GM21576 (cell line): ENCODE data around the gene ARHGAP27.
"Not testable (repeated sequence)": the region's sequence is repeated elsewhere in the genome, so short reads cannot be mapped to it uniquely, and the experiment has no call there.

ENCODE experiments used
- ATAC-seq: cut with Tn5 transposase; IDR thresholded peaks from one replicate; pipeline ENCODE4 v1.9.1; 2021; ENCODE audit warnings: mild to moderate bottlenecking, moderate library complexity; ENCODE audit not compliant: unreplicated experiment

The ARHGAP27 gene

DNA sequence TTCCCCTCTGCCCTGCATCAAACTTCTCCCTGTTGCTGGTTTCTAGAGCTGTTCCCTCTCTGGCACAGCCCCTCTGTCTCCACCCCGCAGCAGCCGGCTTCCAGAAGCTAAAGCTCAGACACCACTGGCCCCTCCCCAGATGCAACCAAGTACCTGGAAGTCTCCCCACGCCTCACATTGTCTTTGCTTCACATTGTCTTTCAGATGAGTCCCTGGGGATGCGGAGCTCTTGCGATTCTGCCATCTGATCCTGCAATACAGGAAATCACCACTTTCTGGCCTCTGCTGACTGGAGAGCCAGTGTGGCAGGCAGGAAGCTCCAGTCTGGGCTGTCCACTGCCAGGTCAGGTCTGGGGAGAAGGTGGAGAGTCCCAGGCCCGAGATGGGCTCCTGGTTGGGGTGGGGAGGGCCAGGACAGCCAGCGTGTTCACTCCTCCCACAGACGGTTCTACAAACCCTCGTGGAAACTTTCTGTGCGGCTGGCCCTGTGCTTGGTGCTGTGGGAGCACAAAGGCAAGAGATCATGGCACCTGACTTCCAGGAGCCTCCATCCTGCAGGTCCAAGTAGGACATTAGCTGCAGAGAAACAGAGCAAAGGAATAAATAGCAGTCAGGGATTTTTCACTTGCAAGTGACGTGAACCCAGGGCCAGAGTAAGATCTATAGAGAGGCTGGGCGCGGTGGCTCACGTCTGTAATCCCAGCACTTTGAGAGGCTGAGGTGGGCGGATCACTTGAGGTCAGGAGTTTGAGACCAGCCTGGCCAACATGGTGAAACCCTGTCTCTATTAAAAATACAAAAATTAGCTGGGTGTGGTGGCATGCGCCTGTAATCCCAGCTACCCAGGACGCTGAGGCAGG is 67.9 kb downstream of the ARHGAP27 start:
- ATAC-seq: no peak

DNA sequence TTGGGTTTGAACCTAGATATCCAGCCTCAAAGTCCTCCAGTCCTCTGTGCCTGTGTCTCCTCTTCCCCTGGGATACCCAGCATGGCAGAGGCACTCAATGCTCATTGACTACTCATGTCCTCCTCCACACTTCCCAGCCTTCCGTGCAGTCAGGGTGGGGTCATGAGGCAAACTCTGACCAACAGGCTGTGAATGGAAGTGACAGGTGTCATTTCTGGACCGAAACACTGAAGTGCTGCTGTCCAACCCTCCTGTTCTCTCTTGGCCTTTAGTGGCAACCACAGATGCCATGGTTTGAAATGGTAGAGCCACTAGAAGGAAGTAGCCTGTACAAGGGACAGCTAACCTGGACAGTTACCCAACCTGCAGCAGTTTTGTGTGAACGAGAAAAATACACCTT is 69.2 kb downstream of the ARHGAP27 start:
- ATAC-seq: no peak

DNA sequence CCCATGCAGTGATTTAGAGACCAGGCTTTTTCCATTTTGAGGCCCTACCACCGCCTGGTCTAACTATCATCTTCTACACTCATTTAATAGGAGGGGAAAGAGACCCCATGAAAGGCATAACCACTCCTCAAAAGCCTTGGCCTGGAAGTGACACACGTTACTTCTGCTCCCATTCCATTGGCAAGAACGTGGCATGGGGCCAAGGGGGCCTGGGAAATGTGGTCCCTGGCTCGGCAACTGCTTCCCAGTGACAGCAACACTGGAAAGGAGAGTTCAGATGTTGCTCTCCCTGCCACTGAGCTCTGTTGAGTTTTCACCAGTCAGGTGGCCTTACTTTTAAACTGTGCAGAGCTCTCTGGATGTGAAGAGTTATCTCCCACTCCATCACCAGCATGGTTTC is 70.7 kb downstream of the ARHGAP27 start:
- ATAC-seq: no peak

GRCh38 chr17:45361451-45361850 is 71.2 kb downstream of the ARHGAP27 start:
- no peak for ATAC-seq

DNA sequence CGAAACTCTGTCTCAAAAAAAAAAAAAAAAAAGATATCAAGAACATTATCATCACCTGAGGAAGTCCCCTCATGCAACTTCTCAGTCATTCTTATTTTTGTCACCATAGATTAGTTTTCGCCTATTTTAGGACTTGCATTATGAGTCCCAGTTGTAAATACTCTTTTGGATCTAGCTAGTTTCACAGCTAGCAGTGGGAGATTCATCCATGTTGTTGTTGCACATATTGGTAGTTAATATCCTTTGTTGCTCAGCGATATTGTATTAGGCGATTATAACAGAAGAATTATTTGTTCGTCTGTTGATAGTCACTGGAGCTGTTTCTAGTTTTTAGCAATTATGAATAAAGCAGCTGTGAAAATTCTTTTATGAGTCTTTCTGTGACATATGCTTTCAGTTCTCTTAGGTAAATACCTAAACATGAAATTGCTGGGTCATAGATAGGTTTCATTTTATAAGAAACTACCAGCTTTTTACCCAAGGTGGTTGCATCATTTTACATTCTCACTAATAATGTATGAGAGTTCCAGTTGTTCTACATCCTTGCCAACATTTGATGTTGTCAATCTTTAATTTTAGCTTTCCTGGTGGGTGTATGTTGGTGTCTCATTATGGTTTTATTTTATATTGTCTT is 75.2 kb downstream of the ARHGAP27 start:
- no peak for ATAC-seq

GRCh38 chr17:45355087-45355486 is 77.6 kb downstream of the ARHGAP27 start:
- ATAC-seq: no peak

DNA sequence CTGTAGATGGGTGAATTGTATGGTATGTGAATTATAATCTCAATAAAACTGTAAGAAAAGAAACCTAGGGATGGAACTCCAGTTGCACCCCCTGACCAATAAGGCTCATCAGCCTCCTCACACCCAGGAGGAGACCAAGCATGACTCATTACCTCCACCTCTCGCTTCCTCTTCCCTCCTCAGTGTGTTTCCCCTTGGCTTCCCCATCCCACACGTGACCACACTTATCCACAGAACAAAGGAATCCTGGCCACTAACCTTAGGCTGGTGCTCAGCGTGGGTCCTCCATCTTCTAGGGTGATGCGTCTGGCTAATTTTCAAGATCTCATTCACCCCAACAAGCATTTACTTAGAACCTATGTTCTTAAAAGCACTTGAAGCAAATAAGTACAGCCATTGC is 79.6 kb downstream of the ARHGAP27 start:
- no peak for ATAC-seq

- no peak for ATAC-seq
Measured at GRCh38 chr17:45351831-45352230, 80.8 kb downstream of the ARHGAP27 start.

DNA sequence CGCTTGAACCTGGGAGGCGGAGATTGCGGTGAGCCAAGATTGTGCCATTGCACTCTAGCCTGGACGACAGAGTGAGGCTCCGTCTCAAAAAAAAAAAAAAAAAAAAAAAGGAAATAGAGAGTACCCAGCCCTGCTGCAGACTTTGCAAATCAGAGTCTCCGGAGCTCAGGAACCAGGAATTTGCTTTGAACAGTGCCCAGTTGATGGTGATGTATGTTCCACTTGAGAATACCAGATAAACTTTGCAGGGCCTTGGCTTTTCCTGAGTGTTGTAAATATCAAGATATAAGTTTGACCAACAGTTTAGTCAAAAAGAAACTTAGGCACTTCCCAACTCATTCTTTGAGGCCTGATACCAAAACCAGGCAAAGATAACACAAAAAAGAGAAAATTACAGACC is 85.2 kb downstream of the ARHGAP27 start:
- ATAC-seq: no peak

- ATAC-seq: no peak
Measured at GRCh38 chr17:45346216-45347015, 86.3 kb downstream of the ARHGAP27 start.

DNA sequence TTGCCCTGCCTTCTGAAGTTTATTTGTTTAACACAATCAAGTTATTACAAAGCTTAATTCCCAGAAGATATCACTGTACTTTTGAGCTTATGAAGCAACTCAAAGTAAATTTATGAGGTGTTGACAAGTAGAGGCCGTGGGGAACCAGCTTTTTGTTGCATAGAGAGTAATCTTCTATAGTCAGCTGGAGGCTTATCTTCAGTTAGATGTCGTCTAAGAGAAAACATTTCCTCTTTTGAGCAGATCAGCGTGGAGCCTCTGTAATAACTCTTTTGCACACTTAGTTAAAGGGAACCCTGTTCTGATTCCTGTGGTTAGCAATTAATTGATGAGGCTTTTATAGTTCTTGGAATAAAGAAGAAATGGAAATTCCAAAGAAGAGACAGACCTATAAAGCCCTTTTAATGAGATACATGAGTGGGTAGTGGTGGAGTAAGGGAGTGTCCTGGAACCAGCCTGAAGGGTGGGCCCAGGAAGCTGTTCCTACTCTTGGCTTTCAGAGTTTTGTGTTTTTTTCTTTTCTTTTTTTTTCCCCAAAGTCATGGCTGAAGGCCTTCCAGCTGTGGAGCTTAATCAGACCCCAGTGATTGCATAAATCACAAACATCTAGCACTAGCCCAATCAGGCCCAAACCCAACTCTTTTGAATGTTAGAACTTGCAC is 87.0 kb downstream of the ARHGAP27 start:
- ATAC-seq: no peak

DNA sequence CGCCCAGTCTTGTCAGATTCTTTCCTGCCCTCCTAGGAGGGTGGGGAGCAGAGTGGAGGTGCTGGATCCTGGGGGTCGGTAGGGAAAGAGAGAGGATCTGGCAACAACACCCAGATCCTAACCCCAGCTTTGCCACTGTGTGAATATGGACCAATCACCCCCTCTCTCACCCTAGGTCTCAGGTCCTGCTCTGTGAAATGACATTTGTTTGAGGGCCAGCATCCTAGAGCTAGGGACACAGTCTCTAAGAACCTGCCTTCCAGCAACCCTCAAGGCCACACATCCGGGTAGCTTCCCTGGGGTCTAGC is 87.5 kb downstream of the ARHGAP27 start:
- ATAC-seq: no peak

DNA sequence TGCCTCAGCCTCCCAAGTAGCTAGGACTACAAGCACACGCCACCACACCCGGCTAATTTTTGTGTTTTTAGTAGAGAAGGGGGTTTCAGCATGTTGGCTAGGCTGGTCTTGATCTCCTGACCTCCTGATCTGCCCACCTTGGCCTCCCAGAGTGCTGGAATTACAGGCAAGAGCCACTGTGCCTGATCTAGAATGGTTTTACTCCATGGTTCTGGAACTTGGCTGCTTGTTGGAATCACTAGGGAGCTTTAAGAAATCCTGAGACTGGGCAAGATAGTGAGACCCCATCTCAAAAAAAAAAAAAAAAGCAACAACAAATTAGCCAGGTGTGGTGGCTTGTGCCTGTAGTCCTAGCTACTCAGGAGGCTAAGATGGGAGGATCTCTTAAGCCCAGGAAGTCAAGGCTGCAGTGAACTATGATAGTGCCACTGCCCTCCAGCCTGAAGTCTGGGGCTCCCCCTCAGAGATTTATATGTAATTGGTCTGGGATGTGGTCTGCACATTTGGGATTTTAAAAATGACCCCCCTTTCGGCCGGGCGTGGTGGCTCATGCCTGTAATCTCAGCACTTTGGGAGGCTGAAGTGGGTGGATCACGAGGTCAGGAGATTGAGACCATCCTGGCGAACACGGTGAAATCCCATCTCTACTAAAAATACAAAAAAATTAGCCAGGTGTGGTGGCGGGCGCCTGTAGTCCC is 88.6 kb downstream of the ARHGAP27 start:
- not testable (repeated sequence) for ATAC-seq
